Esophagus squamous epithelium (tissue), 4 donors: Measurements from ENCODE around the gene SLC43A3.

Source experiments
- CTCF ChIP-seq, 6 experiments: fragments of 450-650 bp in 4 of 6; fragments of 200-600 bp in 2 of 6; sonication (generic) in 2 of 6; IDR thresholded peaks; one replicate each; pipeline ENCODE4 v1.5.1; 2016 to 2019; ENCODE audit warnings: antibody characterized with exemption in 6 of 6, mild to moderate bottlenecking in 4 of 6, moderate library complexity in 4 of 6
- POLR2A ChIP-seq, 4 donors: fragments of 450-650 bp; IDR thresholded peaks; one replicate each; pipeline ENCODE4 v1.6.1; 2017; ENCODE audit warnings: antibody characterized with exemption in 4 of 4, mild to moderate bottlenecking in 4 of 4, moderate library complexity in 3 of 4

GRCh38 chr11:57402188-57403002 lies 24.5 kb downstream of the SLC43A3 start:
- TF ChIP-seq POLR2A (IDR thresholded peaks at IDR 0.05) (no peak), CTCF (IDR thresholded peaks at IDR 0.05) (no peak)
